PC-9 (cell line): Measurements from ENCODE around the gene SMAD6. TPM values are rescaled to one million over a fixed set of nuclear protein-coding genes. Genes with fewer than 3 reads are reported as not detected.

Source experiments
- BruUV-seq: library from RNA; stranded (reverse); fragments of 400-500 nt; replicated peaks from 2 replicates; lab custom pipeline; 2021; lab: Mats Ljungman, UMichigan
- CTCF ChIA-PET: fragments of 300-600 bp; sonication (Branson Sonifier 250); formaldehyde crosslinking; loops from one replicate; lab custom pipeline; 2022; ENCODE audit warnings: antibody characterized with exemption; lab: Charles Lee
- POLR2A ChIA-PET: fragments of 300-600 bp; sonication (Branson Sonifier 250); formaldehyde crosslinking; loops from one replicate; lab custom pipeline; 2022; ENCODE audit warnings: antibody characterized with exemption; ENCODE audit not compliant: unreplicated experiment; lab: Charles Lee
- DNase-seq, 2 experiments: peaks; one replicate each; pipeline versions ENCODE4 v3.0.0 to v3.0.0-alpha.2; 2015 to 2022; ENCODE audit warnings: mixed read lengths in 1 of 2
- H2AFZ ChIP-seq: fragments of 200-600 bp; sonication (generic); 2 replicates; pipeline ENCODE4 v1.8.1; 2017; ENCODE audit warnings: antibody characterized with exemption
- H3F3A ChIP-seq: fragments of 200-600 bp; sonication (generic); 2 replicates; pipeline ENCODE4 v1.8.1; 2017; ENCODE audit warnings: antibody characterized with exemption, mild to moderate bottlenecking, low read depth; ENCODE audit not compliant: insufficient read depth
- H3K27ac ChIP-seq: fragments of 200-600 bp; sonication (generic); 2 replicates; pipeline ENCODE4 v1.6.1; 2016; ENCODE audit warnings: mixed run types
- H3K27me3 ChIP-seq: fragments of 200-600 bp; sonication (generic); 2 replicates; pipeline ENCODE4 v1.6.1; 2016; ENCODE audit warnings: low read depth, mixed run types; ENCODE audit not compliant: insufficient read depth
- H3K36me3 ChIP-seq: fragments of 200-600 bp; sonication (generic); 2 replicates; pipeline ENCODE4 v1.6.1; 2016; ENCODE audit warnings: low read depth, mixed run types
- H3K4me1 ChIP-seq: fragments of 200-600 bp; sonication (generic); replicated peaks from 2 replicates; pipeline ENCODE4 v1.6.1; 2016; ENCODE audit warnings: mixed run types; ENCODE audit not compliant: insufficient read depth
- H3K4me2 ChIP-seq: fragments of 200-600 bp; sonication (generic); 2 replicates; pipeline ENCODE4 v1.6.1; 2017; ENCODE audit warnings: mixed run types
- H3K4me3 ChIP-seq: fragments of 200-600 bp; sonication (generic); 2 replicates; pipeline ENCODE4 v1.6.1; 2016; ENCODE audit warnings: mixed run types
- H3K79me2 ChIP-seq: fragments of 200-600 bp; sonication (generic); 2 replicates; pipeline ENCODE4 v1.6.1; 2017; ENCODE audit warnings: low read depth, mixed run types
- H3K9me2 ChIP-seq: fragments of 200-600 bp; sonication (generic); 2 replicates; pipeline ENCODE4 v1.8.1; 2017; ENCODE audit warnings: mild to moderate bottlenecking; ENCODE audit not compliant: insufficient read depth
- H3K9me3 ChIP-seq: fragments of 200-600 bp; sonication (generic); 2 replicates; pipeline ENCODE4 v1.8.1; 2016; ENCODE audit warnings: low read depth; ENCODE audit not compliant: insufficient read depth
- H4K20me1 ChIP-seq: fragments of 200-600 bp; sonication (generic); 2 replicates; pipeline ENCODE4 v1.8.1; 2017; ENCODE audit not compliant: insufficient read depth
- CTCF ChIP-seq: fragments of 200-600 bp; sonication (generic); conservative IDR thresholded peaks from 2 replicates; pipeline ENCODE4 v1.6.1; 2017; ENCODE audit warnings: mixed run types, antibody characterized with exemption, mild to moderate bottlenecking, moderate library complexity
- EZH2 ChIP-seq: fragments of 200-600 bp; sonication (generic); IDR thresholded peaks from 2 replicates; pipeline ENCODE4 v1.8.0; 2017; ENCODE audit warnings: antibody characterized with exemption, low read depth
- intact Hi-C: fragments of 100-400 bp; cut with micrococcal nuclease; formaldehyde crosslinking; loops from one replicate; pipeline ENCODE4 v1.10.0; 2022; ENCODE audit not compliant: unreplicated experiment
- total RNA-seq: library from RNA; stranded (reverse); gene quantifications from 2 replicates; pipeline ENCODE4 v1.2.3, GENCODE V29; 2021

SMAD6 gene
- total RNA-seq, 1 experiment from 2014 or later, result 7.1 TPM

GRCh38 chr15:66797921-66798320 is 95.9 kb downstream of the SMAD6 start:
- H2AFZ ChIP-seq, result no peak overlapping the region
- ChIA-PET POLR2A (interaction anchor here (0.5 kb wide), 1 partner anchor 78 kb away, joined by 4 read pairs; no protein-coding TSS in a partner anchor), CTCF (interaction anchor here (1.4 kb wide), 1 partner anchor 54 kb away, joined by 3 read pairs; no protein-coding TSS in a partner anchor)
- no peaks in the 10 kb centered on the region for H3K27me3 ChIP-seq
- DNase-seq, result no peak
- TF ChIP-seq CTCF (no peak), EZH2 (no peak)
- no peaks in the 10 kb centered on the region for H3K79me2 ChIP-seq
- H3K9me2 ChIP-seq, result no peaks in the 10 kb centered on the region
- no peak overlapping the region for H3K4me3 ChIP-seq
- peaks cover 31% of the 10 kb centered on the region for H3K4me1 ChIP-seq
- no peak overlapping the region for H3K4me2 ChIP-seq
- peaks cover 16% of the 10 kb centered on the region; the same call in 1 of the 2 replicates for H3F3A ChIP-seq
- intact Hi-C loops, result no loop called here
- H3K27ac ChIP-seq, result no peak overlapping the region
- H3K36me3 ChIP-seq, result no peaks in the 10 kb centered on the region
- BruUV-seq, result no TSS peak
- H3K9me3 ChIP-seq, result no peaks in the 10 kb centered on the region
- no peaks in the 10 kb centered on the region for H4K20me1 ChIP-seq

- no peaks in the 10 kb centered on the region for H3K9me3 ChIP-seq
- no peak for DNase-seq
- no peaks in the 10 kb centered on the region for H4K20me1 ChIP-seq
- H3K79me2 ChIP-seq, result no peaks in the 10 kb centered on the region
- CTCF ChIA-PET, result interaction anchor here (0.6 to 1.4 kb wide), 2 partner anchors 42 to 53 kb away, joined by 3 read pairs; no protein-coding TSS in a partner anchor
- intact Hi-C loops, result no loop called here
- no peak overlapping the region for H2AFZ ChIP-seq
- no peaks in the 10 kb centered on the region for H3K27me3 ChIP-seq
- H3K27ac ChIP-seq, result no peak overlapping the region
- no peaks in the 10 kb centered on the region for H3K9me2 ChIP-seq
- BruUV-seq, result no TSS peak
- H3K4me3 ChIP-seq, result no peak overlapping the region
- H3F3A ChIP-seq, result peaks cover 19% of the 10 kb centered on the region; the same call in 1 of the 2 replicates
- POLR2A ChIA-PET, result interaction anchor here (0.5 kb wide), 2 partner anchors 20 to 78 kb away, joined by 4 read pairs; no protein-coding TSS in a partner anchor
- TF ChIP-seq EZH2 (no peak), CTCF (no peak)
- H3K4me1 ChIP-seq, result peaks cover 37% of the 10 kb centered on the region
- H3K36me3 ChIP-seq, result no peaks in the 10 kb centered on the region
- no peak overlapping the region for H3K4me2 ChIP-seq
Observed at GRCh38 chr15:66798426-66799061, 96.5 kb downstream of the SMAD6 start.

- no peaks in the 10 kb centered on the region for H3K36me3 ChIP-seq
- no peaks in the 10 kb centered on the region for H3K27me3 ChIP-seq
- H3K9me2 ChIP-seq, result no peaks in the 10 kb centered on the region
- no peaks in the 10 kb centered on the region for H4K20me1 ChIP-seq
- no peak overlapping the region for H3K27ac ChIP-seq
- BruUV-seq, result no TSS peak
- no peaks in the 10 kb centered on the region for H3K9me3 ChIP-seq
- ChIA-PET POLR2A (interaction anchor here (0.5 kb wide), 1 partner anchor 21 kb away, joined by 4 read pairs; no protein-coding TSS in a partner anchor), CTCF (interaction anchor here (0.6 kb wide), 1 partner anchor 41 kb away, joined by 3 read pairs; no protein-coding TSS in a partner anchor)
- no peak overlapping the region for H3K4me2 ChIP-seq
- H3K4me3 ChIP-seq, result no peak overlapping the region
- peaks cover 26% of the 10 kb centered on the region; the same call in 1 of the 2 replicates for H3F3A ChIP-seq
- H2AFZ ChIP-seq, result no peak overlapping the region
- intact Hi-C loops, result no loop called here
- no peak for TF ChIP-seq EZH2
- no peak for TF ChIP-seq CTCF
- H3K79me2 ChIP-seq, result no peaks in the 10 kb centered on the region
- H3K4me1 ChIP-seq, result peaks cover 44% of the 10 kb centered on the region
- no peak for DNase-seq
Observed at GRCh38 chr15:66799242-66799641, 97.2 kb downstream of the SMAD6 start.
